ENCODE measurements around the gene ATP6V1G2. TPM values are rescaled to one million over a fixed set of nuclear protein-coding genes. Genes with fewer than 3 reads are reported as not detected.

Gene ATP6V1G2
- total RNA-seq (2022; extraction: Qiagen RNA extraction): 0.42 to 0.88 TPM (median 0.78 TPM) in 5 replicates

GRCh38 chr6:31546339-31546957 lies at the start of gene ATP6V1G2:
Gene ATP6V1G2 (minus strand): TSS chr6:31546608. CDS start chr6:31546559, 49 bp downstream.

DNA sequence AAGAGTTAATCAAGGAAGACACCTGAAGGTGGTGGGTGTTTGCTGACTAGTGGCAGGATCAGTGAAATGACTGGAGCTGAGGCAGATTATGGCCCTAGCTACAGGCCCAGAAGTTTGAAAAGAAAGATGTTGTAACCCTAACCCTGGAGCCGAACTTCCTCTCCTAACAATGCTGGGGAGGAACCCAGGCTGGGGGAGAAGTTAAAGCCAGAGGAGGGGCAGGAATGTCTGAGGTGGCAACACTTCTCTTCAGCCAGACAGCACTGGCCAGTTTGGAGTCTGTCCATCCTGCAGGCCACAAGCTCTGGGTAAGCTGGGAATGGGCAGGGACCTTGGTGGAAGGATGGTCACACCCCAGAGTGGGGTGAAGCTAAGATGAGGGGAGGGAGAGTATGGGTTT lies 39.6 kb upstream of the ATP6V1G2 start, which contains the start of gene LST1:
TSS of gene LST1 (plus strand) at position 270 of the 400 bp plus-strand sequence. CDS start 1,023 bp downstream, outside the sequence.

GRCh38 chr6:31582230-31582643 lies 35.8 kb upstream of the ATP6V1G2 start, which contains the start of gene LTB:
Gene LTB (minus strand): TSS chr6:31582424. CDS start chr6:31582417, 7 bp downstream.

DNA sequence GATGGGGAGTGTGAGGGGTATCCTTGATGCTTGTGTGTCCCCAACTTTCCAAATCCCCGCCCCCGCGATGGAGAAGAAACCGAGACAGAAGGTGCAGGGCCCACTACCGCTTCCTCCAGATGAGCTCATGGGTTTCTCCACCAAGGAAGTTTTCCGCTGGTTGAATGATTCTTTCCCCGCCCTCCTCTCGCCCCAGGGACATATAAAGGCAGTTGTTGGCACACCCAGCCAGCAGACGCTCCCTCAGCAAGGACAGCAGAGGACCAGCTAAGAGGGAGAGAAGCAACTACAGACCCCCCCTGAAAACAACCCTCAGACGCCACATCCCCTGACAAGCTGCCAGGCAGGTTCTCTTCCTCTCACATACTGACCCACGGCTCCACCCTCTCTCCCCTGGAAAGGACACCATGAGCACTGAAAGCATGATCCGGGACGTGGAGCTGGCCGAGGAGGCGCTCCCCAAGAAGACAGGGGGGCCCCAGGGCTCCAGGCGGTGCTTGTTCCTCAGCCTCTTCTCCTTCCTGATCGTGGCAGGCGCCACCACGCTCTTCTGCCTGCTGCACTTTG lies 29.0 kb upstream of the ATP6V1G2 start, which contains the start of gene TNF:
TSS of gene TNF (plus strand) at position 231 of the 567 bp plus-strand sequence. CDS start at position 408, 177 bp downstream.

GRCh38 chr6:31572041-31572911 lies 25.9 kb upstream of the ATP6V1G2 start, which contains the start of gene LTA:
Gene LTA (plus strand): TSS chr6:31572289. CDS start chr6:31572743, 454 bp downstream.

DNA sequence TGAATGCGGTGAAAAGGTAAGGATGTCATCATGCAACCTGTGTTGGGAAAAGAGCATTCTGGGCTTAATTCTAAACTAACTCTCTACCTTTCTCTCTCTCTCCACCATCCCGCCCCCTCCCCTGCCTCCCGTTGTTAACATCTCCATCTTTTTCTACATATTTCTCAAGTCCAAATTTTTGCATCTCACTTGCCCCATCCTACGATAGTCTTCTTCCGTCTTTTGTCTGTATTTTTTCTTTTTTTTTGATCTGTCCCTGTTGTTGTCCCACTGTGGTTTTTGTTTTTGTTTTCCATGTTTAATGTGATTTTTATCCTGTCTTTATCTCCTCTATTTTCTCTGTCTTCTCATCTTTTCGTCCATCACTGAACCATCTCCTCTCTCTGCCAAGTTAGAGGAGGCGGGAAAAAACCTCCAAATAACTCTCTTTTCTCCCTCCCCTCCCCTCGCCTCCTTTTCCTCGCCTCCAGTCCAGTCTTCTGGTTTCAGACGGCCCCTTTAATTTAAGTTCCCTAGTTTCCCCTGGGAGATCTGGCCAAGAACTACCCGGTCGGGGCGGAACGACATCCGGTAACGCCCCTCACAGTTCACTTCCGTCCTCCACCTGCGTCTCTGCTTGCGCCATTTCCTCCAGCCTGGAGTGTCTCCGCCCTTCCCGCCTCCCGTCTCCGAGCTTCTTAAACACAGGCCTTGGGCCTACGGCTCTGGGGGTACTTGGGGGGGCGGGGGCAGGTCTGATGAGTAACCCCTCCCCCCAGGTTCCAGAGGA lies 734 bp upstream of the ATP6V1G2 start, which contains the start of gene NFKBIL1:
TSS of gene NFKBIL1 (plus strand) at position 651 of the 769 bp plus-strand sequence. CDS start at position 738, 87 bp downstream.

DNA sequence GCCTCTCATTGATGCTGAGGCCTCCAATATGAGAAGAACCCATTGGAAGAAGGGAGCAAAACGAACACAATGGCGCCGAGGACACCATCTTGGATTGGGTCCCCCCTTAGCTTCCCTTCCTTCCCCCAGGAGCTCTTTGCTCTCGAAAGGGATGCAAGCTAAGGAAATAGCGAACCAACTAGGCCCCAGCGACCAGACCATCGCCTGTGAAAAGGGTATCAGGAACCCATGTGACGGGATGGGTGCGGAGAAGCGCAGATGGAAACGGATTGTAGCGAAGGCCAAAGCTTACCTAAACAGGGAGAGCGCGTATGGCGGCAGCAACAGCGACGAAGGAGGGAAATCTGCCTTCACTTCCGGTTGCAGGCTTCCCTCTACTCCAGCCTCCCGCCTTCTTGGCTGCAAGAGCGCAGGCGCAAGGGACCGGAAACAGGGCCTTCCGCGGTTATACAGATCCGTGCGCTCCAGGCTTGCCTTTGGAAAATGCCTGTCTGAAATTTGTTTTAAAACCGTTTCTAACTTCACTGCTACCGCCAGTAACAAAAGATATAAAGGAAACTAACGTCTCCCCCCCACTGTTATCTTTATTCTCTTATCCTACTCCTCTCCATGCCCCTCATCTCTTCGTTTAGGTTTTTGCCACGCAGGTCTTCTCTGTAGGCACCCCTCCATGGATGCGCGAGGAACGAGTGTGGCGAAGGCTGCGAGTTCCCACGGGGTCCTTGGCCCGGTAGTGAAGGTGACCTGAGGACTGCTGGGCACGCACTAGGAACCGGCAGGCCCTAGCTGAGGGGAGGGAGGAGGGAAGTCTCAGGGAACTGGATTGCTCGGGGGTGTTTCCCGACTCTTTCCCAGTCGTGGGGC lies 4.5 kb downstream of the ATP6V1G2 start, which contains the start of gene DDX39B:
TSS of gene DDX39B (minus strand) at position 346 of the 864 bp plus-strand sequence. CDS start 1,471 bp downstream, outside the sequence.

GRCh38 chr6:31528821-31529328 lies 17.5 kb downstream of the ATP6V1G2 start, which contains the start of gene MCCD1:
Gene MCCD1 (plus strand): TSS chr6:31528962. CDS start chr6:31529015, 53 bp downstream.

GRCh38 chr6:31497531-31498476 lies 48.6 kb downstream of the ATP6V1G2 start, which contains the start of gene MICB:
Gene MICB (plus strand): TSS chr6:31498145. CDS start chr6:31498194, 49 bp downstream.

Other genes starting within 250 kb of the ATP6V1G2 start
- gene HLA-B, start 189.4 kb downstream of the ATP6V1G2 start, total RNA-seq (2022; extraction: Qiagen RNA extraction): 20.6 to 32.4 TPM (median 22.0 TPM) in 5 replicates
- gene MICA, start 143.0 kb downstream of the ATP6V1G2 start, total RNA-seq (2022; extraction: Qiagen RNA extraction): 27.4 to 29.3 TPM (median 28.6 TPM) in 5 replicates
- gene MICB, start 48.5 kb downstream of the ATP6V1G2 start, total RNA-seq (2022; extraction: Qiagen RNA extraction): 5.3 to 7.8 TPM (median 7.0 TPM) in 5 replicates
- gene MCCD1, start 17.6 kb downstream of the ATP6V1G2 start, total RNA-seq (2022; extraction: Qiagen RNA extraction): not detected in 5 replicates
- 267 to 386 TPM (median 346 TPM) in 5 replicates for gene DDX39B, start 4.6 kb downstream of the ATP6V1G2 start, total RNA-seq (2022; extraction: Qiagen RNA extraction)
- 8.9 to 13.0 TPM (median 12.2 TPM) in 5 replicates for gene NFKBIL1, start 1.0 kb upstream of the ATP6V1G2 start, total RNA-seq (2022; extraction: Qiagen RNA extraction)
- 0.06 to 0.21 TPM (median 0.12 TPM) in 4 of 5 replicates, not detected in the other for gene LTA, start 25.7 kb upstream of the ATP6V1G2 start, total RNA-seq (2022; extraction: Qiagen RNA extraction)
- 0.06 TPM in 1 of 5 replicates, not detected in the others for gene TNF, start 29.0 kb upstream of the ATP6V1G2 start, total RNA-seq (2022; extraction: Qiagen RNA extraction)
- 0.20 to 0.46 TPM (median 0.32 TPM) in 5 replicates for gene LTB, start 35.8 kb upstream of the ATP6V1G2 start, total RNA-seq (2022; extraction: Qiagen RNA extraction)
- 0.11 TPM in 1 of 5 replicates, not detected in the others for gene LST1, start 39.7 kb upstream of the ATP6V1G2 start, total RNA-seq (2022; extraction: Qiagen RNA extraction)
- gene NCR3, start 46.4 kb upstream of the ATP6V1G2 start, total RNA-seq (2022; extraction: Qiagen RNA extraction): not detected in 5 replicates
- not detected in 5 replicates for gene AIF1, start 68.6 kb upstream of the ATP6V1G2 start, total RNA-seq (2022; extraction: Qiagen RNA extraction)
- gene PRRC2A, start 74.1 kb upstream of the ATP6V1G2 start, total RNA-seq (2022; extraction: Qiagen RNA extraction): 60.5 to 88.7 TPM (median 87.7 TPM) in 5 replicates
- gene BAG6, start 106.1 kb upstream of the ATP6V1G2 start, total RNA-seq (2022; extraction: Qiagen RNA extraction): 106 to 143 TPM (median 140 TPM) in 5 replicates
- 2.7 to 3.8 TPM (median 3.3 TPM) in 5 replicates for gene APOM, start 109.3 kb upstream of the ATP6V1G2 start, total RNA-seq (2022; extraction: Qiagen RNA extraction)
- 11.3 to 13.3 TPM (median 12.8 TPM) in 5 replicates for gene C6orf47, start 114.2 kb upstream of the ATP6V1G2 start, total RNA-seq (2022; extraction: Qiagen RNA extraction)
- gene GPANK1, start 118.4 kb upstream of the ATP6V1G2 start, total RNA-seq (2022; extraction: Qiagen RNA extraction): 8.9 to 12.1 TPM (median 11.6 TPM) in 5 replicates
- 165 to 180 TPM (median 171 TPM) in 5 replicates for gene CSNK2B, start 119.5 kb upstream of the ATP6V1G2 start, total RNA-seq (2022; extraction: Qiagen RNA extraction)
- gene LY6G5B, start 123.4 kb upstream of the ATP6V1G2 start, total RNA-seq (2022; extraction: Qiagen RNA extraction): 2.7 to 4.4 TPM (median 4.0 TPM) in 5 replicates
- 0.82 to 1.8 TPM (median 1.4 TPM) in 5 replicates for gene LY6G5C, start 134.5 kb upstream of the ATP6V1G2 start, total RNA-seq (2022; extraction: Qiagen RNA extraction)
- 13.2 to 16.4 TPM (median 15.7 TPM) in 5 replicates for gene ABHD16A, start 156.7 kb upstream of the ATP6V1G2 start, total RNA-seq (2022; extraction: Qiagen RNA extraction)
- not detected in 5 replicates for gene LY6G6F, start 160.3 kb upstream of the ATP6V1G2 start, total RNA-seq (2022; extraction: Qiagen RNA extraction)
- gene LY6G6D, start 168.7 kb upstream of the ATP6V1G2 start, total RNA-seq (2022; extraction: Qiagen RNA extraction): not detected in 5 replicates
- gene LY6G6C, start 175.1 kb upstream of the ATP6V1G2 start, total RNA-seq (2022; extraction: Qiagen RNA extraction): 0.08 to 0.12 TPM in 2 of 5 replicates, not detected in the others
- not detected in 5 replicates for gene MPIG6B, start 176.8 kb upstream of the ATP6V1G2 start, total RNA-seq (2022; extraction: Qiagen RNA extraction)
- gene DDAH2, start 182.7 kb upstream of the ATP6V1G2 start, total RNA-seq (2022; extraction: Qiagen RNA extraction): 24.9 to 30.6 TPM (median 28.7 TPM) in 5 replicates
- 438 to 455 TPM (median 449 TPM) in 5 replicates for gene CLIC1, start 189.9 kb upstream of the ATP6V1G2 start, total RNA-seq (2022; extraction: Qiagen RNA extraction)
- 8.4 to 14.3 TPM (median 14.1 TPM) in 5 replicates for gene MSH5, start 193.4 kb upstream of the ATP6V1G2 start, total RNA-seq (2022; extraction: Qiagen RNA extraction)
- 2.1 to 3.7 TPM (median 3.5 TPM) in 5 replicates for gene SAPCD1, start 216.0 kb upstream of the ATP6V1G2 start, total RNA-seq (2022; extraction: Qiagen RNA extraction)
- gene VWA7, start 230.7 kb upstream of the ATP6V1G2 start, total RNA-seq (2022; extraction: Qiagen RNA extraction): 0.94 to 1.9 TPM (median 1.7 TPM) in 5 replicates
- 39.7 to 58.5 TPM (median 57.1 TPM) in 5 replicates for gene VARS1, start 249.1 kb upstream of the ATP6V1G2 start, total RNA-seq (2022; extraction: Qiagen RNA extraction)

All from A549 treated with dexamethasone at 1 μM for 4 hours (cell line).